Activated CD8-positive, alpha-beta memory T cell treated with anti-CD3 and anti-CD28 coated beads, Interleukin-2, amount 50 U/mL, for 48 hours (primary cell): Measurements from ENCODE around the gene GNG7.
"Not testable (repeated sequence)": the region's sequence is repeated elsewhere in the genome, so short reads cannot be mapped to it uniquely, and the experiment has no call there.

Experiments used
- DNase-seq: peaks from one replicate; pipeline ENCODE4 v3.0.0-alpha.2; 2020

The GNG7 gene

DNA sequence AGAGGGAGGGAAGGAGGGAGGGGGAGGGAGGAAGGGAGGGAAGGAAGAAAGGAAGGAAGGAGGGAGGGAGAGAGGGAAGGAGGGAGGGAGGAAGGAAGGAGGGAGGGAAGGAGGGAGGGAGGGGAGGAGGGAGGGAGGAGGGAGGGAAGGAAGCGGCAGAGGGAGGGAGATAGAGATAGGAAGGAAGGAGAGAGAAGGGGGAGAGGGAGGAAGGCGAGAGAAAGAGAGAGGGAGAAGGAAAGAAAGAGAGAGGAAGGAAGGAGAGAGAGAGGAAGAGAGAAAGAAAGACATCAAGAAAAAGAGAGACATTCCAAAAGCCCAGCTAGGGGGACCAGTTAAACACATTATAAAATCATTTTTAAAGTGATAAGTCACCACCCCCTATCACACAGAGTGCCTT lies 62.5 kb downstream of the GNG7 start:
- no peak for DNase-seq

DNA sequence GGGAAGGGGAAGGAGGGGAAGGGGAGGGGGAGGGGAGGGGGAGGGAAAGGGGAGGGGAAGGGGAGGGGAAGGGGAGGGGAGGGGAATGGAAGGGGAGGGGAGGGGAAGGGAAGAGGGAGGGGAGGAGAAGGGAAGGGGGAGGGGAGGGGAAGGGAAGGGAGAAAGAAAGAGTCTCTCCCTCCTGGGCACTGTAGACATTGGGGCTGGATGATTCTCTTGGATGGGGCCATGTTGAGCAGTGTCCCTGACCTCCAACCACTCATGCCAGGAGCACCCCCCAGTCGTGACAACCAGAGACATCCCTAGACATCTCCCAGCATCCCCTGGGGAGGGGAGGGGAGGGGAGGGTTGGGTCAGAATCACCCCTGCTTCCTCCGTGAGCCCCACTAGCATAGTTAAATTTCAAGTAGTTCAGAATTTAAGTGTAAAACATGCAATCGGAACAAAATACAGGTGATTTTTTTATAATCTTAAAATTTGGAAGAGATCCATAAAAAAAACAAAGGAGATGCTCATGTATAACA lies 64.0 kb downstream of the GNG7 start:
- no peak for DNase-seq

GRCh38 chr19:2636897-2637683 lies 65.4 kb downstream of the GNG7 start:
- peak; percentile 90 for DNase-seq

DNA sequence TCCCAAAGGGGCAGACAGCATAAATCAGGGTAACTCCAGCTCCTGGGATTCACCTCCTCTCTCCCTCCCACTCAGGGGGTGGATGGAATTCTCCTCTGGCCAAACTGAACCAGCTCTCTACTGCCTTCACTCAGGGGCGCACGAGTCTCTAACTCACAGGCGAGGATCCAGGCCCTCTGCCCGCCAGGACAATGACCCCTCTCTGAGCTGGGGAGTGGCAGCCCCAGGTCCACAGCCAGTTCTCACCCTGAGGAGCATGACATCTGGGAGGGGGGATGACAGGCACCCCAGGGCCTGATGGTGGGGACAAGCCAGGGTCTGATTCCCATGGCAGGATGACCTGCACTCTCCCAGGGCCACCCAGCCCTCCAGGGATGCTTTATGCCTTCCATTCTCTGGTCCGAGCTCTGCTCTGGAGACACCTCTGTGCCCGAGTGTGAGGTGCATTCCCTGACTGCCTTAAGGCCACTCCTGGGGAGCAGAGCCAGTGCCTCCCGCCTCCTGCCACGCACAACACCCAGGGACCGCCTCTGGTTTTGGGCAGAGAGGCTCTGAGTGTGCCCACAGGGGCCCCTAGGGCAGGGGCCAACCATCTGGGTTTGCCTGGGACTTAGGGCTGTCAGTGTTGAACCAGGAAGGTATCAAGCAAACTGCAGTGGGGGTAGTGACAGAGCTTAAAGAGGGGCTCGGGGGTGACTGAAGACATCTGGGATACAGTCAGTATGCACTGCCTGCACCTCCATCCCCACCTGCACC lies 66.2 kb downstream of the GNG7 start:
- DNase-seq, result no peak

- DNase-seq, result no peak
Observed at GRCh38 chr19:2634960-2635359, 67.5 kb downstream of the GNG7 start.

DNA sequence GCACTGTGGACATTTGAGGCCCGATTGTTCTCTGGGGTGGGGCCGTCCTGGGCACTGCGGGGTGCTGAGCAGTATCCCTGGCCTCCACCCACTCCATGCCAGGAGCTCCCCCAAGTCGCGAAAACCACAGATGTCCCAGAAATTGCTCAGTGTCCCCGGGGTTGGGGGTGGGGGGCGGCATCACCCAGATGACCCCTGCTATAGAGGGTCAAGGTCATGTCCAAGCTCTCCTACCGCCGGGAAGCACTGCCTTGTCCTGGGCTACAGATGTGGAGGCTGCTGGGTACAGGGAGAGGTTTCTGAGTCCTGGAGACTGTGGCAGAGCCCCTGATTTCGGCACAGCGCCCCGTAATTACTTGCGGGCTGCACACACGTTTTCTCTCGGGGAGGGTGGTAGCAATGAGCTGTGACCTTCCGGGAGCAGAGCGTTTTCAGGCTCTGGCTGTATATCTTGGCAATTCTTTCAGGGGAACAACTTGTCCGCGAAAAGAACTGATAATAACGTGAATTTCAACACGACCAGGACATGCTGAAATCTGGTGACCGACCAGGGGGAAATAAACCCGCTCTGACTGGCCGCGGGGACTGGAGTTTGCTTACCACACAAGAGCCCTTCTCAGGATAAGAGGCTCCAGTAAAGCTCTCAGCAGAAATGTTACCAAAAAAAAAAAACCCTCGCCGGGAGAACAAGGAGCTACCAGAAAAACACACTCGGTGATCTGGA lies 68.1 kb downstream of the GNG7 start:
- DNase-seq, result no peak

DNA sequence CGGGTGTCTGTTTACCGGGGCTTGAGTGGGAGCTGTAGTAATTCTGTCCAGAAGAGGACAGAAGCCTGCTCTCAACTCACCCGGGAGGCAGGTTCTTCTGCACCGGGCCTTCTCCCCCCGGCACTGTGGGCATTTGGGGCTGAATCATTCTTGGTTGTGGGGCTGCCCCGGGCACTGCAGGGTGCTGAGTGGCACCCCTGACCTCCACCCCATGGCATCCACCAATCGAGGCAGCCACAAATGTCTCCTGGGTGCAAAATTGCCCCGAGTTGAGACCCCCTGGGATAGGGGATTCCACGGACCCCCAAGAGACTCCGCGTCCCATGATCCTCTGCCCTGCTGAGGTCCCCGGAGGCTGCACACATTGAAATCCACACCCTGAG lies 68.8 kb downstream of the GNG7 start:
- DNase-seq, result no peak

- DNase-seq, result no peak
Observed at GRCh38 chr19:2631213-2631821, 71.2 kb downstream of the GNG7 start.

- DNase-seq, result no peak
Observed at GRCh38 chr19:2630352-2631001, 72.0 kb downstream of the GNG7 start.

- DNase-seq, result no peak
Observed at GRCh38 chr19:2629491-2630351, 72.8 kb downstream of the GNG7 start.

DNA sequence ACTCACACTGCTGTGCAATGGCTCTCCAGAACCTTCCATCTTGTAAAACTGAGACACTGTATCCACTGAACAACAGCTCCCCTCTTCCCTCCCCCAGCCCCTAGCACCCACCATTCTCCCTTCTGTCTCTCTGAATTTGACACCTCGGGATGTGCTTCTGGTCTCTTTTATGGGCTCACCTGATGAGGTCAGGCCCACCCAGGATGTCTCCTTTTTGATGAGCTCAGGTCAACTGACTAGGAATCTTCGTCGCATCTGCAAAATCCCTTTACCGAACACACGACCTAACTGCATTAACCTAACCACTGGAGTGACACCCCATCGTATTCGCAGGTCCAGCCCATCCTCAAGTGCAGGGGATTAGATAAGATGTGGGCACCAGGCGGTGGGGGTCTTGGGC lies 73.9 kb downstream of the GNG7 start:
- DNase-seq, result no peak

GRCh38 chr19:2627855-2628254 lies 74.6 kb downstream of the GNG7 start:
- DNase-seq, result no peak

- no peak for DNase-seq
Observed at GRCh38 chr19:2627319-2627829, 75.1 kb downstream of the GNG7 start.

DNA sequence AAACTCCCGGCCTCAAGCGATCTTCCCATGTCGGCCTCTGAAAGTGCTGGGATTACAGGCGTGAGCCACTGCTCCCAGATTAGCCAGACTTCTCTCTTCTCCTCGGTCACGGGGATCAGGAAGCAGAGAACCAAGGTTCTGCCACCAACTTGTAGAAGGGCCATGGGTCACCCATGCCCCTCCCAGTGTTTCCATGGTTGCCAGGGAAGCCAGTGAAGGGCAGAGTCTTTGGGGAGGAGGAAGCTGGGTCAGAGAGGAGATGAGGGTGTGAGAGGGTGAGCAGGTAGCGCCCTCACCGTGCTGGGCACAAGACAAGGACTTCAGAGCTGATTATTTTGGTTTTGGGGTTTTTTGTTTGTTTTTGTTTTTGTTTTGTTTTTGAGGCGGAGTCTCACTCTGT lies 77.1 kb downstream of the GNG7 start:
- no peak for DNase-seq

DNA sequence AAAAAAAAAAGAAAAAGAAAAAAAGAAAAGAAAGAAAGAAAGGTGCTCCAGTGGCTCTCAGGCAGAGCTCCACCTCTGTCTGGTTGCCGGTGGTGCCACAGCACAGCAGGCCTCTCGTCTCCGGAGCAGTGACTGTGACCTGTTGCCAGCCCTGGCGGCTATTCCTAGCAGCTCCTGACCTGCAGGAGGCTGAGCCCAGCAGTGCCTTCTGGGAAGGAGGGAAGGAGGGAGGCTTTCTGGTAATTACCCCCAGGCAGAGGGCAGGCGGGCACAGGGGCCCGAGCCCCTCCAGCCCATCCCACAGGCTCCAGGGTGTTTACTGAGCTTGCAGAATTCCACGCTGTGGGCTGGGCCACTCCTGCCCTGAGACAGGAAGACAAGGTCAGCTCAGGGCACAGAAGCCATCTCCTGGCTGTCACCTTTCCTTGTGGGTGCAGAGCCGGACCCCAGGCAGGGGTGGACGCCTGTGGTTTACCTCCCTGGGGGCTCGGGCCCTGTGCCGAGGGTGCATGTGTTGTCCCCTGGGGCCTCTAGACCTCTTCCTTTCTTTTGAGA lies 77.9 kb downstream of the GNG7 start:
- DNase-seq, result no peak

- DNase-seq, result no peak
Observed at GRCh38 chr19:2623798-2624197, 78.7 kb downstream of the GNG7 start.

- not testable (repeated sequence) for DNase-seq
Observed at GRCh38 chr19:2622371-2622961, 80.0 kb downstream of the GNG7 start.

- no peak for DNase-seq
Observed at GRCh38 chr19:2619076-2619475, 83.4 kb downstream of the GNG7 start.

GRCh38 chr19:2618611-2619010 lies 83.9 kb downstream of the GNG7 start:
- DNase-seq, result peak; percentile 85

DNA sequence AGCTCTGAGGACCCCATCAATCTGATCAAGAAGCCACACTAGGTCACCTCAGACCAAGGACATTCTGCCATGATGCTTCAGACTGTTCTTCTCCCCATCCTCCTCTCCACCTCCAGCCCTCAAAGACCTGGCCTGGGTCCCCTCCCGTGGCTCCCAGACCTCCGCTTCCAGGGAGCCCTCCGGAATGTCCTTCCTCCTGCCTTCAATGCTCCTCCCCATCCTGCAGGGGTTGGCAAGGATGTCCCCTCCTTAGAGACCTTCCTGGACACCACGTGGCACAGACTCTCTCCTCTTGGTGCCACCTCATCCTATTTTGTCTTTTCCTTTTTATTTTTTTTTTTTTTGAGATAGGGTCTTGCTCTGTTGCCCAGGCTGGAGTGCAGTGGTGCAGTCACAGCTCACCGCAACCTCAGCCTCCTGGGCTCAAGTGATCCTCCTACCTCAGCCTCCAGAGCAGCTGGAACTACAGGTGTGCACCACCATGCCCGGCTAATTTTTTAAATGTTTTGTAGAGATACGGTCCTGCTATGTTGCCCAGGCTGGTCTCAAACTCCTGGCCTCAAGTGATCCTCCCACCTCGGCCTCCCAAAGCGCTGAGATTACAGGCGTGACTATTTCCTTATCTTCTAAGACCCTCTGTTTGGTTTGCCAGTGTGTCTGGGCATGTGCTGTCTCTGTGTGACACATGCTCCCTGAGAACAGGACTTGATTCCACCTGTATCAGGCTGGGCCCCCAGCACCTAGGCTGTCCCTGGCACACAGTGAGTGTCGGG lies 84.9 kb downstream of the GNG7 start:
- no peak for DNase-seq
